K562 (cell line): ENCODE results near the gene CSRNP2. TPM values are rescaled to one million over a fixed set of nuclear protein-coding genes. Genes with fewer than 3 reads are reported as not detected.

Experiments
- ATAC-seq: fragments of 200-7000 bp; cut with Tn5 transposase; 3 replicates; pipeline ENCODE4 v1.9.1; 2020; ENCODE audit warnings: moderate library complexity
- BruUV-seq: library from RNA; stranded (reverse); fragments of 400-500 nt; replicated peaks from 2 replicates; lab custom pipeline; 2021; lab: Mats Ljungman, UMichigan
- CTCF ChIA-PET: fragments of 300-600 bp; formaldehyde crosslinking; extraction: SDS; loops from one replicate; lab custom pipeline; 2021; ENCODE audit warnings: low intra/inter-chr PET ratio; lab: Yijun Ruan, JAX
- POLR2A ChIA-PET: fragments of 300-600, 350-650 bp; sonication (Branson Sonifier 250); formaldehyde crosslinking; extraction: SDS; loops from one replicate; lab custom pipeline; 2021; ENCODE audit warnings: antibody characterized with exemption, inconsistent platforms; lab: Yijun Ruan, JAX
- DNase-seq, 4 experiments: peaks; one replicate each; pipeline versions ENCODE4 v3.0.0 to v3.0.0-alpha.2; 2011 to 2018; ENCODE audit warnings: low spot score in 3 of 4, mixed read lengths in 3 of 4; ENCODE audit errors: extremely low read depth in 1 of 4
- FAIRE-seq: peaks from 2 replicates; lab custom pipeline; 2011; peaks lifted over from hg19 to GRCh38; lab: Jason Lieb, UNC
- H2AFZ ChIP-seq: 2 replicates; pipeline ENCODE4 v1.6.0; 2011; ENCODE audit warnings: low read depth, low read length, control low read depth, inconsistent platforms
- H3K27ac ChIP-seq: fragments of 200-600 bp; 3 replicates; pipeline ENCODE4 v1.8.0; 2011; ENCODE audit warnings: low read depth, mild to moderate bottlenecking, control low read depth, inconsistent platforms, low read length, moderate library complexity, mixed read lengths; ENCODE audit errors: extremely low read depth
- H3K27me3 ChIP-seq, 2 experiments: fragments of 300-600 bp in 1 of 2; 2 replicates in 1 of 2; 3 replicates in 1 of 2; pipeline versions ENCODE4 v1.6.0 to v1.8.0; 2011; ENCODE audit warnings: inconsistent platforms in 2 of 2, low read length in 2 of 2, mild to moderate bottlenecking in 1 of 2, mixed read lengths in 1 of 2, moderate library complexity in 1 of 2; ENCODE audit not compliant: control insufficient read depth in 2 of 2, insufficient read depth in 2 of 2
- H3K36me3 ChIP-seq: fragments of 300-600 bp; 3 replicates; pipeline ENCODE4 v1.8.0; 2011; ENCODE audit warnings: mild to moderate bottlenecking, low read length, inconsistent platforms; ENCODE audit not compliant: control insufficient read depth, insufficient read depth
- H3K4me1 ChIP-seq, 2 experiments: fragments of 200-600 bp in 1 of 2; replicated peaks in 1 of 2; 2 replicates in 1 of 2; 3 replicates in 1 of 2; pipeline versions ENCODE4 v1.5.1 to v1.8.0; 2011; ENCODE audit warnings: inconsistent platforms in 2 of 2, low read length in 2 of 2, mild to moderate bottlenecking in 1 of 2, mixed read lengths in 1 of 2, moderate library complexity in 1 of 2; ENCODE audit not compliant: control insufficient read depth in 2 of 2, insufficient read depth in 2 of 2
- H3K4me2 ChIP-seq: 2 replicates; pipeline ENCODE4 v1.6.1; 2011; ENCODE audit warnings: low read length, control low read depth, inconsistent platforms, mixed read lengths; ENCODE audit not compliant: insufficient read depth
- H3K4me3 ChIP-seq: fragments of 200-600 bp; sonication (generic), shearing (Covaris generic); 2 replicates; pipeline ENCODE4 v1.5.1; 2016; ENCODE audit warnings: control low read depth, inconsistent platforms
- H3K79me2 ChIP-seq: fragments of 200-600 bp; 3 replicates; pipeline ENCODE4 v1.8.0; 2011; ENCODE audit warnings: low read length, inconsistent platforms; ENCODE audit not compliant: control insufficient read depth, insufficient read depth
- H3K9ac ChIP-seq, 2 experiments: 2 replicates each; pipeline versions ENCODE4 v1.6.0 to v1.6.1; 2011; ENCODE audit warnings: low read depth in 2 of 2, low read length in 2 of 2, control low read depth in 1 of 2, inconsistent platforms in 1 of 2, mild to moderate bottlenecking in 1 of 2, mixed read lengths in 1 of 2; ENCODE audit not compliant: insufficient read depth in 1 of 2
- H3K9me1 ChIP-seq: one replicate; pipeline ENCODE4 v1.6.0; 2011; ENCODE audit warnings: inconsistent platforms, mild to moderate bottlenecking, low read length, moderate library complexity; ENCODE audit not compliant: control insufficient read depth, insufficient read depth
- H3K9me3 ChIP-seq: replicated peaks from 2 replicates; pipeline ENCODE4 v1.5.1; 2011; ENCODE audit warnings: low read depth, low read length, inconsistent platforms; ENCODE audit not compliant: control insufficient read depth, insufficient read depth
- H4K20me1 ChIP-seq: replicated peaks from 2 replicates; pipeline ENCODE4 v1.6.1; 2011; ENCODE audit warnings: low read length, inconsistent platforms, mixed read lengths; ENCODE audit not compliant: control insufficient read depth, insufficient read depth
- ARID2 ChIP-seq: fragments of 450-650 bp; IDR thresholded peaks from 2 replicates; pipeline ENCODE4 v1.6.1; 2017; ENCODE audit warnings: antibody characterized with exemption, mild to moderate bottlenecking
- C11orf30 ChIP-seq: fragments of 450-650 bp; IDR thresholded peaks from 2 replicates; pipeline ENCODE4 v1.6.1; 2016; ENCODE audit warnings: low read depth, mild to moderate bottlenecking
- CBX5 ChIP-seq: IDR thresholded peaks from 2 replicates; pipeline ENCODE4 v1.6.1; 2014; ENCODE audit warnings: low read depth, borderline replicate concordance
- CHD2 ChIP-seq: IDR thresholded peaks from 2 replicates; pipeline ENCODE4 v1.6.1; 2011; ENCODE audit warnings: low read depth, low read length
- JUND ChIP-seq, 2 experiments: IDR thresholded peaks; 2 replicates in 1 of 2; 3 replicates in 1 of 2; pipeline ENCODE4 v1.6.1; 2011; ENCODE audit warnings: borderline replicate concordance in 2 of 2, low read depth in 2 of 2, low read length in 2 of 2, improper control_type of control experiment in 1 of 2, missing biosample characterization in 1 of 2, missing genetic modification characterization in 1 of 2, missing genetic modification reagents in 1 of 2
- KDM2B ChIP-seq: fragments of 250-450 bp; sonication (Bioruptor Pico); IDR thresholded peaks from 2 replicates; pipeline ENCODE4 v1.8.0; 2021; ENCODE audit warnings: mild to moderate bottlenecking, moderate library complexity
- MAFG ChIP-seq: fragments of 450-650 bp; conservative IDR thresholded peaks from 2 replicates; pipeline ENCODE4 v1.6.1; 2016; ENCODE audit warnings: missing genetic modification characterization, missing compliant biosample characterization
- MEF2D ChIP-seq: conservative IDR thresholded peaks from 2 replicates; pipeline ENCODE4 v1.6.1; 2016; ENCODE audit warnings: low read depth, missing genetic modification characterization, missing compliant biosample characterization
- PHF8 ChIP-seq: fragments of 200-600 bp; sonication (generic); IDR thresholded peaks from 2 replicates; pipeline ENCODE4 v1.6.1; 2012; ENCODE audit warnings: mixed run types, mild to moderate bottlenecking, inconsistent platforms, low read length, moderate library complexity, borderline replicate concordance
- PRPF4 ChIP-seq: fragments of 200-400 bp; formaldehyde crosslinking; IDR thresholded peaks from one replicate; pipeline ENCODE4 v1.6.1; 2017; ENCODE audit warnings: low read length, low read depth, mild to moderate bottlenecking; ENCODE audit not compliant: insufficient read depth, poor library complexity, severe bottlenecking
- TARDBP ChIP-seq: fragments of 450-650 bp; IDR thresholded peaks from 2 replicates; pipeline ENCODE4 v1.6.1; 2016
- ZBED1 ChIP-seq: IDR thresholded peaks from 2 replicates; pipeline ENCODE4 v1.6.1; 2014
- ZNF23 ChIP-seq: fragments of 250-450 bp; sonication (Bioruptor Pico); IDR thresholded peaks from 2 replicates; pipeline ENCODE4 v1.4.0; 2020; ENCODE audit warnings: mild to moderate bottlenecking
- WGBS: fragments of 100-300 bp; shearing (Covaris generic); methylation state at CpG from one replicate; pipeline ENCODE4 v1.1.6; 2016; ENCODE audit warnings: low coverage, mixed read lengths; ENCODE audit not compliant: insufficient coverage; ENCODE audit errors: missing lambda C conversion rate; 5-methylcytosine and 5-hydroxymethylcytosine counted together
- in situ Hi-C: fragments of 300-500 bp; cut with MboI; formaldehyde crosslinking; loops from 4 replicates; pipeline ENCODE4 v1.15.0; 2018; ENCODE audit warnings: inconsistent platforms, mixed read lengths
- intact Hi-C: fragments of 100-400 bp; cut with micrococcal nuclease; formaldehyde crosslinking; loops from 2 replicates; pipeline ENCODE4 v1.14.2; 2022
- polyA plus RNA-seq, 8 experiments: library from polyadenylated mRNA; depleted of rRNA in 4 of 8; stranded (reverse) in 5 of 8; unstranded in 3 of 8; fragments of >200 nt; fragmentation: Nextera tagmentation in 2 of 8; fragmentation: Illumina TruSeq in 1 of 8; extraction: Ambion mirVana in 2 of 8; extraction: Trizol in 1 of 8; gene quantifications; 2 replicates each; pipeline versions ENCODE4 v1.2.1 to v1.2.3, GENCODE V29; 2011 to 2014; ENCODE audit warnings: inconsistent platforms in 1 of 8, missing spikeins in 1 of 8
- total RNA-seq, 7 experiments: library from RNA; depleted of rRNA in 6 of 7; stranded (reverse); fragments of >200 nt in 6 of 7; fragmentation: Illumina TruSeq in 2 of 7; extraction: Trizol in 2 of 7; gene quantifications; 2 replicates each; pipeline versions ENCODE4 v1.2.1 to v1.2.3, GENCODE V29; 2011 to 2021; ENCODE audit warnings: low replicate concordance in 1 of 7
- TF ChIP-seq, protein P1 (sequence below): fragments of 250-450 bp; sonication (Bioruptor Pico); IDR thresholded peaks from 2 replicates; pipeline ENCODE4 v1.8.0; 2022; ENCODE audit warnings: inconsistent platforms
- TF ChIP-seq, protein P2 (sequence below): fragments of 450-650 bp; IDR thresholded peaks from 2 replicates; pipeline ENCODE4 v1.6.1; 2017; ENCODE audit warnings: antibody characterized with exemption, mild to moderate bottlenecking
- TF ChIP-seq, protein P3 (sequence below): fragments of 200-800 bp; sonication (Bioruptor generic); IDR thresholded peaks from 2 replicates; pipeline ENCODE4 v1.6.1; 2017; ENCODE audit warnings: missing genetic modification characterization, missing compliant biosample characterization

The CSRNP2 gene
- total and polyA plus RNA-seq, 9 of the 15 experiments (the other 6 are each of a cell fraction or from before 2014, with no cell fraction given): 1.6 to 13.9 (median 5.9) TPM

DNA sequence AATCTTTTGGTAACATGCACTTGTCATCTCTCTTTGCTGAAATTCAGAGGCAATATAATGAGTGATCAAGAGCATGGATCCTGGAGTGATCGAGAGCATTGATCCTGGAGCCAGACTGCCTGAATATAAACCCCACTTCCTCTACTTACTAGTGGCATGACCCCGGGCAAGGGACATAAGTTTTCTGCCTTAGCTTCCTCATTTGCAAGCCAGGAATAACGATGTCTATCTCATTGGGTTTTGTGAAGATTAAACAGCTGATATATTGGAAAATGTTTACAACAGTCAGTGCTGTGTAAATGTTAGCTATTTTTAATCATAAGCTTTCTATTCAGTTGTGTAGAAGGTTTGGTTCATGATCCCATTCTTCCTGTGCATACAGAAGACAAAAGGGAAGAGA lies 2.4 kb upstream of the CSRNP2 start:
- Histone ChIP-seq H3K27me3 (no peaks in the 10 kb centered on the region; a peak in 1 of 5 replicates), H3K4me2 (no peak overlapping the region), H3K9me1 (no peaks in the 10 kb centered on the region), H3K9ac (no peak overlapping the region), H3K27ac (no peak overlapping the region), H3K9me3 (no peaks in the 10 kb centered on the region), H2AFZ (no peak overlapping the region), H3K4me3 (no peak overlapping the region), H3K79me2 (peaks cover 20% of the 10 kb centered on the region), H3K4me1 (peaks cover 14 to 17% of the 10 kb centered on the region in 2 experiments; a peak in 3 of 5 replicates), H4K20me1 (no peaks in the 10 kb centered on the region), H3K36me3 (no peaks in the 10 kb centered on the region)
- POLR2A ChIA-PET: no interaction called here
- 40% methylated on average over 3 of the region's 3 CpGs for WGBS
- in situ Hi-C loops: no loop called here
- intact Hi-C loops: no loop called here
- CTCF ChIA-PET: no interaction called here
- FAIRE-seq (no peak), ATAC-seq (no peak), DNase-seq (no peak)
- no TSS peak for BruUV-seq
- TF ChIP-seq, protein P1, sequence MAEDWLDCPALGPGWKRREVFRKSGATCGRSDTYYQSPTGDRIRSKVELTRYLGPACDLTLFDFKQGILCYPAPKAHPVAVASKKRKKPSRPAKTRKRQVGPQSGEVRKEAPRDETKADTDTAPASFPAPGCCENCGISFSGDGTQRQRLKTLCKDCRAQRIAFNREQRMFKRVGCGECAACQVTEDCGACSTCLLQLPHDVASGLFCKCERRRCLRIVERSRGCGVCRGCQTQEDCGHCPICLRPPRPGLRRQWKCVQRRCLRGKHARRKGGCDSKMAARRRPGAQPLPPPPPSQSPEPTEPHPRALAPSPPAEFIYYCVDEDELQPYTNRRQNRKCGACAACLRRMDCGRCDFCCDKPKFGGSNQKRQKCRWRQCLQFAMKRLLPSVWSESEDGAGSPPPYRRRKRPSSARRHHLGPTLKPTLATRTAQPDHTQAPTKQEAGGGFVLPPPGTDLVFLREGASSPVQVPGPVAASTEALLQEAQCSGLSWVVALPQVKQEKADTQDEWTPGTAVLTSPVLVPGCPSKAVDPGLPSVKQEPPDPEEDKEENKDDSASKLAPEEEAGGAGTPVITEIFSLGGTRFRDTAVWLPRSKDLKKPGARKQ: no peak
- TF ChIP-seq, protein P2, sequence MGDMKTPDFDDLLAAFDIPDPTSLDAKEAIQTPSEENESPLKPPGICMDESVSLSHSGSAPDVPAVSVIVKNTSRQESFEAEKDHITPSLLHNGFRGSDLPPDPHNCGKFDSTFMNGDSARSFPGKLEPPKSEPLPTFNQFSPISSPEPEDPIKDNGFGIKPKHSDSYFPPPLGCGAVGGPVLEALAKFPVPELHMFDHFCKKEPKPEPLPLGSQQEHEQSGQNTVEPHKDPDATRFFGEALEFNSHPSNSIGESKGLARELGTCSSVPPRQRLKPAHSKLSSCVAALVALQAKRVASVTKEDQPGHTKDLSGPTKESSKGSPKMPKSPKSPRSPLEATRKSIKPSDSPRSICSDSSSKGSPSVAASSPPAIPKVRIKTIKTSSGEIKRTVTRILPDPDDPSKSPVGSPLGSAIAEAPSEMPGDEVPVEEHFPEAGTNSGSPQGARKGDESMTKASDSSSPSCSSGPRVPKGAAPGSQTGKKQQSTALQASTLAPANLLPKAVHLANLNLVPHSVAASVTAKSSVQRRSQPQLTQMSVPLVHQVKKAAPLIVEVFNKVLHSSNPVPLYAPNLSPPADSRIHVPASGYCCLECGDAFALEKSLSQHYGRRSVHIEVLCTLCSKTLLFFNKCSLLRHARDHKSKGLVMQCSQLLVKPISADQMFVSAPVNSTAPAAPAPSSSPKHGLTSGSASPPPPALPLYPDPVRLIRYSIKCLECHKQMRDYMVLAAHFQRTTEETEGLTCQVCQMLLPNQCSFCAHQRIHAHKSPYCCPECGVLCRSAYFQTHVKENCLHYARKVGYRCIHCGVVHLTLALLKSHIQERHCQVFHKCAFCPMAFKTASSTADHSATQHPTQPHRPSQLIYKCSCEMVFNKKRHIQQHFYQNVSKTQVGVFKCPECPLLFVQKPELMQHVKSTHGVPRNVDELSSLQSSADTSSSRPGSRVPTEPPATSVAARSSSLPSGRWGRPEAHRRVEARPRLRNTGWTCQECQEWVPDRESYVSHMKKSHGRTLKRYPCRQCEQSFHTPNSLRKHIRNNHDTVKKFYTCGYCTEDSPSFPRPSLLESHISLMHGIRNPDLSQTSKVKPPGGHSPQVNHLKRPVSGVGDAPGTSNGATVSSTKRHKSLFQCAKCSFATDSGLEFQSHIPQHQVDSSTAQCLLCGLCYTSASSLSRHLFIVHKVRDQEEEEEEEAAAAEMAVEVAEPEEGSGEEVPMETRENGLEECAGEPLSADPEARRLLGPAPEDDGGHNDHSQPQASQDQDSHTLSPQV: no peak
- TF ChIP-seq ZBED1 (no peak), CHD2 (no peak), CBX5 (no peak), ZNF23 (no peak), KDM2B (CRISPR knock-in tag) (no peak), JUND (IDR thresholded peaks at IDR 0.05; ENCODE audit: borderline replicate concordance, low read depth, low read length) (no peak), JUND (tag; IDR thresholded peaks at IDR 0.05; ENCODE audit: borderline replicate concordance, low read depth, low read length) (no peak), MAFG (tag) (no peak), ARID2 (no peak), C11orf30 (no peak), PRPF4 (no peak), MEF2D (tag) (no peak), PHF8 (no peak), TARDBP (no peak)
- TF ChIP-seq, protein P3, sequence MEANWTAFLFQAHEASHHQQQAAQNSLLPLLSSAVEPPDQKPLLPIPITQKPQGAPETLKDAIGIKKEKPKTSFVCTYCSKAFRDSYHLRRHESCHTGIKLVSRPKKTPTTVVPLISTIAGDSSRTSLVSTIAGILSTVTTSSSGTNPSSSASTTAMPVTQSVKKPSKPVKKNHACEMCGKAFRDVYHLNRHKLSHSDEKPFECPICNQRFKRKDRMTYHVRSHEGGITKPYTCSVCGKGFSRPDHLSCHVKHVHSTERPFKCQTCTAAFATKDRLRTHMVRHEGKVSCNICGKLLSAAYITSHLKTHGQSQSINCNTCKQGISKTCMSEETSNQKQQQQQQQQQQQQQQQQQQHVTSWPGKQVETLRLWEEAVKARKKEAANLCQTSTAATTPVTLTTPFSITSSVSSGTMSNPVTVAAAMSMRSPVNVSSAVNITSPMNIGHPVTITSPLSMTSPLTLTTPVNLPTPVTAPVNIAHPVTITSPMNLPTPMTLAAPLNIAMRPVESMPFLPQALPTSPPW (CRISPR knock-in tag): no peak
